Measurements from ENCODE around the gene NOX3. TPM values are rescaled to one million over a fixed set of nuclear protein-coding genes. Genes with fewer than 3 reads are reported as not detected.

The NOX3 gene
- total and polyA plus RNA-seq, 2 donors (not counting 1 experiment from before 2014, with no cell fraction given) = not detected

- Histone ChIP-seq H3K4me1 (ENCODE audit: control insufficient read depth in 2 of 2, insufficient read depth in 2 of 2, low read length in 2 of 2) (peaks cover 35 to 43% of the 10 kb centered on the region in 2 donors), H3K9me3 (ENCODE audit: control extremely low read depth in 1 of 3, control insufficient read depth in 2 of 3, insufficient read depth in 1 of 3, low read length in 2 of 3) (peaks cover 0 to 3% (median 0%) of the 10 kb centered on the region in 3 donors), H3K9ac (ENCODE audit: low read length) (no peak overlapping the region), H3K79me2 (ENCODE audit: control insufficient read depth, insufficient read depth, low read length) (no peaks in the 10 kb centered on the region), H3K36me3 (replicated peaks in 1 of 2; ENCODE audit: control extremely low read depth in 1 of 2, control insufficient read depth in 1 of 2, extremely low read depth in 1 of 2, insufficient read depth in 2 of 2, low read length in 1 of 2) (no peaks in the 10 kb centered on the region), H2AFZ (ENCODE audit: insufficient read depth, low read depth, low read length, poor library complexity, severe bottlenecking) (peak overlapping the region; percentile 53), H4K20me1 (ENCODE audit: control insufficient read depth, insufficient read depth, low read length, poor library complexity, severe bottlenecking) (no peaks in the 10 kb centered on the region), H3K4me2 (replicated peaks; ENCODE audit: low read depth, low read length, poor library complexity, severe bottlenecking) (no peak overlapping the region), H3K27ac (ENCODE audit: low read length in 2 of 2) (no peak overlapping the region), H3K27me3 (replicated peaks in 1 of 4; ENCODE audit: control extremely low read depth in 1 of 4, control insufficient read depth in 3 of 4, insufficient read depth in 4 of 4, low read length in 3 of 4) (no peaks in the 10 kb centered on the region), H3K4me3 (ENCODE audit: control extremely low read depth in 1 of 5, extremely low read depth in 1 of 5, insufficient read depth in 1 of 5, low read depth in 2 of 5, low read length in 4 of 5) (no peak overlapping the region)
- DNase-seq = no peak
- WGBS (ENCODE audit: insufficient coverage) = 100% methylated on average over 2 of the region's 2 CpGs
- intact Hi-C loops (cut with micrococcal nuclease) = no loop called here
- Mint-ChIP-seq H3K27me3 (no peaks in the 10 kb centered on the region), H3K4me3 (peak overlapping the region; percentile 8), H3K4me1 (peaks cover 53% of the 10 kb centered on the region), H3K27ac (no peak overlapping the region), H3K9me3 (ENCODE audit: insufficient read depth) (no peaks in the 10 kb centered on the region)
- ChIA-PET CTCF (interaction anchor here (0.7 to 1.4 kb wide), 2 partner anchors 77 to 494 kb away, joined by 3 read pairs; no protein-coding TSS in a partner anchor), POLR2A (no interaction called here)
- ATAC-seq (ENCODE audit: low read depth) = no peak
- TF ChIP-seq CTCF (IDR thresholded peaks at IDR 0.05) (no peak), EZH2 (IDR thresholded peaks at IDR 0.05; ENCODE audit: borderline replicate concordance, insufficient read depth, low read depth, low read length, poor library complexity, severe bottlenecking) (no peak)
Measured at GRCh38 chr6:155420492-155420891, 35.1 kb downstream of the NOX3 start.

GRCh38 chr6:155419161-155419560 is 36.5 kb downstream of the NOX3 start:
- ChIA-PET CTCF (interaction anchor here (1.2 kb wide), 1 partner anchor 104 kb away, joined by 3 read pairs; the partner anchor contains the start of gene TFB1M), POLR2A (no interaction called here)
- intact Hi-C loops (cut with micrococcal nuclease) = no loop called here
- DNase-seq (no peak), ATAC-seq (ENCODE audit: low read depth) (no peak)
- Histone ChIP-seq H2AFZ (ENCODE audit: insufficient read depth, low read depth, low read length, poor library complexity, severe bottlenecking) (peak overlapping the region; percentile 64), H3K36me3 (replicated peaks in 1 of 2; ENCODE audit: control extremely low read depth in 1 of 2, control insufficient read depth in 1 of 2, extremely low read depth in 1 of 2, insufficient read depth in 2 of 2, low read length in 1 of 2) (no peaks in the 10 kb centered on the region), H3K4me2 (replicated peaks; ENCODE audit: low read depth, low read length, poor library complexity, severe bottlenecking) (peak overlapping the region; percentile 75), H4K20me1 (ENCODE audit: control insufficient read depth, insufficient read depth, low read length, poor library complexity, severe bottlenecking) (no peaks in the 10 kb centered on the region), H3K27ac (ENCODE audit: low read length in 2 of 2) (peak overlapping the region; percentile 11 to 80), H3K79me2 (ENCODE audit: control insufficient read depth, insufficient read depth, low read length) (no peaks in the 10 kb centered on the region), H3K4me1 (ENCODE audit: control insufficient read depth in 2 of 2, insufficient read depth in 2 of 2, low read length in 2 of 2) (peaks cover 35 to 43% of the 10 kb centered on the region in 2 donors), H3K9ac (ENCODE audit: low read length) (peak overlapping the region; percentile 65), H3K27me3 (replicated peaks in 1 of 4; ENCODE audit: control extremely low read depth in 1 of 4, control insufficient read depth in 3 of 4, insufficient read depth in 4 of 4, low read length in 3 of 4) (no peaks in the 10 kb centered on the region), H3K4me3 (ENCODE audit: control extremely low read depth in 1 of 5, extremely low read depth in 1 of 5, insufficient read depth in 1 of 5, low read depth in 2 of 5, low read length in 4 of 5) (no peak overlapping the region), H3K9me3 (ENCODE audit: control extremely low read depth in 1 of 3, control insufficient read depth in 2 of 3, insufficient read depth in 1 of 3, low read length in 2 of 3) (peaks cover 0 to 3% (median 0%) of the 10 kb centered on the region in 3 donors)
- peak overlapping the region; percentile 93 for H3K27ac Mint-ChIP-seq
- TF ChIP-seq EZH2 (IDR thresholded peaks at IDR 0.05; ENCODE audit: borderline replicate concordance, insufficient read depth, low read depth, low read length, poor library complexity, severe bottlenecking) (no peak), CTCF (IDR thresholded peaks at IDR 0.05) (no peak)
- peaks cover 53% of the 10 kb centered on the region for H3K4me1 Mint-ChIP-seq
- H3K27me3 Mint-ChIP-seq = no peaks in the 10 kb centered on the region
- H3K4me3 Mint-ChIP-seq = peak overlapping the region; percentile 81
- no CpG with 5 or more reads among the region's 4 CpGs for WGBS (ENCODE audit: insufficient coverage)
- H3K9me3 Mint-ChIP-seq (ENCODE audit: insufficient read depth) = no peaks in the 10 kb centered on the region

Measured in B cell (primary cell).